Astrocyte of the spinal cord (primary cell): ENCODE measurements around the gene FCRL5.
"Not testable (repeated sequence)": the region's sequence is repeated elsewhere in the genome, so short reads cannot be mapped to it uniquely, and the experiment has no call there.

Source experiments
- DNase-seq: peaks from one replicate; pipeline ENCODE4 v3.0.0; 2011; ENCODE audit warnings: low read depth, low spot score
- H3K4me3 ChIP-seq: 2 replicates; pipeline ENCODE4 v1.5.1; 2011; ENCODE audit warnings: low read depth, mild to moderate bottlenecking, low read length, moderate library complexity
- CTCF ChIP-seq: IDR thresholded peaks from 2 replicates; pipeline ENCODE4 v1.5.1; 2012; ENCODE audit warnings: low read depth, mild to moderate bottlenecking, low read length, inconsistent platforms
- in situ Hi-C: cut with HindIII; loops from 2 replicates; pipeline ENCODE4 v1.10.0; 2017; ENCODE audit warnings: low sequenced_read_pairs

Gene FCRL5

DNA sequence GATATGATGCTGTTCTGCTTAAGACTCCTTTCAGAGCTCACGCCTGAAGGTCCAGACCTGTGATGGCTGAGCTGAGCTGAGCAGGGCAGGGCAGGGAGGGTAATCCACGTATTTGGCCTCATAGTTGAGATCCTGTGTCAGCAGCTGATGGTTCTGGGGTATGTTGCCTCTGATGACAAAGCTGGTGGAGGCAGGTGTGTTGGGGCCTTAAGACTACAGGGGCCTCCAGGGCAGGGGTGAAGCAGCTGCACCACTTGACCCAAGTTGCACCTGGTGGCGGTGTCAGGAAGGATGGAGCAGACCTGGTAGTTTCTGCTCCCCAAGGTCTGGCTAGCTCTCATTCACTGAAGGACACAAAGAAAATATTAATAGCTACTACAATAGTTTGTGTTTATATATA lies 57.0 kb downstream of the FCRL5 start:
- in situ Hi-C loops: no loop called here
- no peak for DNase-seq
- TF ChIP-seq CTCF: no peak
- no peak overlapping the region for H3K4me3 ChIP-seq

DNA sequence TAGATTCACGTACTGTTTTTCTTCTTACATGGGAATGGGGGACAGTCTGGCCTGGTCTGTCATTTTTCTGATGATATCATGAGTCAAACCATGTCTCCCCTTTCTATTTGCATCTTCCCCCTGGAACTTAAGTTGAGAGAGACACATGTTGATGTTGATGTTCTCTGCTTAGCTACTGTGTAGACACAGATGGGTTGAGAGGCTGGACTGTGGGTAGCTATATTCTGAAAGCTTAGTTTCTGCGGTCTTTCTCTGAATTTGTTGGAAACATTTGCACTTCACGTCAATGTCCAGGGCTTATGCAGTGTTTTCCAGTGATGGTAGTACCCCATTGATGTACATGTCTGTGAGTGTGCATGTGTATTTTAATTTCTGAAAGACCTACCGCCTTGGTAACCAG lies 58.2 kb downstream of the FCRL5 start:
- no peak overlapping the region for H3K4me3 ChIP-seq
- no peak for TF ChIP-seq CTCF
- in situ Hi-C loops: no loop called here
- DNase-seq: no peak

GRCh38 chr1:157490467-157491165 lies 61.7 kb downstream of the FCRL5 start:
- peak; percentile 62 for DNase-seq
- in situ Hi-C loops: no loop called here
- H3K4me3 ChIP-seq: no peak overlapping the region
- TF ChIP-seq CTCF: peak; percentile 66

- DNase-seq: no peak
- H3K4me3 ChIP-seq: no peak overlapping the region
- TF ChIP-seq CTCF: no peak
- in situ Hi-C loops: no loop called here
Measured at GRCh38 chr1:157488156-157488555, 64.2 kb downstream of the FCRL5 start.

DNA sequence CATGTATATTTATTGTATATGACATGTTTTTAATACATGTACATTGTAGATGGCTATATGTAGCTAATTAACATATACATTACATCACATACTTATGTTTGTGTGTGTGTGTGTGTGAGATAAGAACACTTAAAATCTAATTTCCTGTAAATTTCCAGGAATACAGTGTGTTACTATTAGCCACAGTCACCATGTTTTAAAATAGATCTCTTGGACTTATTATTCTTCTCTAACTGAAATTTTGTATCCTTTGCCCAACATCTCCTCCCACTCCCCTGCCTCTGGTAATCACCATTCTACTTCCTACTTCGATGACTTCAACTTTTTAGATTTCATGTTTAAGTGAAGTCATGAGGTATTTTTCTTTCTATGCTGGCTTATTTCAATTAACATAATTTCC lies 64.8 kb downstream of the FCRL5 start:
- no peak for TF ChIP-seq CTCF
- in situ Hi-C loops: no loop called here
- no peak for DNase-seq
- no peak overlapping the region for H3K4me3 ChIP-seq

DNA sequence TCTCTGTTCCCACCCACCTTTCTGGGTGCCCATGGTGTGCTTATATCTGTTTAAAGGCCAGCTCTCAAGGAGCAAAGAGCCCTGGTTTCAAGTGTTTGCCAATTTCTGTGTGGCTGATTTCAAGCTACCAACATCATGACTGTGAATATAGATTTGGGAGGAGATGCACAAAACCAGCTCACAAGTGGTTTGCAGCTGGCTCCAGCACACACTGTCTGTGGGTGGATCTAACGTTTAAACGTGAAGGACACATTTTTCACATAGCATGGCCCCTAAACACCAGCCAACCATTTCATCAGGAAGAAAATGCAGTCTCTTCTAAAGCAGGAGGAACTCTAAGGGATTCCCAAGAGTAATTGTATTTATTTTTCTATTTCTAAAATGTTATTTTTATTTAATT lies 65.2 kb downstream of the FCRL5 start:
- H3K4me3 ChIP-seq: no peak overlapping the region
- TF ChIP-seq CTCF: no peak
- DNase-seq: no peak
- in situ Hi-C loops: no loop called here

DNA sequence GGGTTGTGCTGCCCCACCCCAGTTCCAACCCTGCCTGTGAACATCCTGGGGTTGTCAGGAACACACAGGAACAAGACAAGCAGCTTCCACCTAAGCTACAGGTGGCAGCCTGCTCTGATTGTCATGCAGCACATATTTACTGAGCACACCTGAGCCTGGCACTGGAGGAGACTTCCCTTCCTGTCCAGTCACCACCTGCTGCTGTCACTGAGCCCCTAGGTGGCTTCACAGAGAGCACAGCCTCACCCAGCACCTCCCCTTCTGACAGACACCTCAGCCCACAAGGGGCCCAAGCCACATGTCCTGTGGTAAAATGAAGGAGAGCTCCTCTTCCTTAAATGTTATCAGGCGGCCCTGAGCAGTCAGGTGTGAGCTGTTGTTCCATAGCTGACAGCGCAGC lies 65.9 kb downstream of the FCRL5 start:
- DNase-seq, in situ Hi-C loops, H3K4me3 ChIP-seq: not testable (repeated sequence)
